ENCODE data around the gene CDKN2C.
"Not testable (repeated sequence)": the region's sequence is repeated elsewhere in the genome, so short reads cannot be mapped to it uniquely, and the experiment has no call there.

Gene CDKN2C

GRCh38 chr1:50969611-50970508 lies at the start of gene CDKN2C:
Gene CDKN2C (plus strand): TSS chr1:50970245. CDS start chr1:50970369, 124 bp downstream.
- DNase-seq (ENCODE audit: low spot score): peak; percentile 55

DNA sequence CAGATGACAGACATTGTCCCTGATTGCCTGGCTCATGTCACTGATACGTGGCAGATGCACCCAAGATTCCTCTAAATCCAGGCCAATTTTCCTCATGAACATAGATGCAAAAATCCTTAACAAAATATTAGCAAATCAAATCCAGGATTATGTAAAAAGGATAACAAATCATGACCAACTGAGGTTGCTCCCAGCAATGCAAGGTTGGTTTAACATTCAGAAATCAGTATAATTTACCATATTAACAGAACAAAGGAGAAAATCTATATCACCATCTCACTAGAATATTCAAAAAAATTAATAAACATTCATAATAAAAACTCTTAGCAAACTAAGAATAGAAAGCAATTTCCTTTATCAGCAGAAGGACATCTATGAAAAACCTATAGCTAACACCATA lies 49.6 kb upstream of the CDKN2C start:
- DNase-seq (ENCODE audit: low spot score): no peak

GRCh38 chr1:50921029-50921428 lies 49.0 kb upstream of the CDKN2C start:
- no peak for DNase-seq (ENCODE audit: low spot score)

DNA sequence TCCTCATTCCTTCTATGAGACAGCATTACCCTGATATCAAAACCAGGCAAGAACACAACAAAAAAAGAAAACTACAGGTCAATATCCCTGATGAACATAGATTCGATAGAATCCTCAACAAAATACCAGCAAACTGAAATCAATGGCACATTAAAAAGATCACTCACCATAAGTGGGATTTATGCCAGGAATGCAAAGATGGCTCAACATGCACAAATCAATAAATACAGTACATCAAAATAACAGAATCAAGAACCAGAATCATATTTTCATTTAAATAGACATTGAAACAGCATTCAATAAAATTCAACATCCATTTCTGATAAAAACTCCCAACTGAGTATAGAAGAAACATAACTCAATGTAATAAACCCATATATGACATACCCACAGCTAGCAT lies 46.5 kb upstream of the CDKN2C start:
- no peak for DNase-seq (ENCODE audit: low spot score)

DNA sequence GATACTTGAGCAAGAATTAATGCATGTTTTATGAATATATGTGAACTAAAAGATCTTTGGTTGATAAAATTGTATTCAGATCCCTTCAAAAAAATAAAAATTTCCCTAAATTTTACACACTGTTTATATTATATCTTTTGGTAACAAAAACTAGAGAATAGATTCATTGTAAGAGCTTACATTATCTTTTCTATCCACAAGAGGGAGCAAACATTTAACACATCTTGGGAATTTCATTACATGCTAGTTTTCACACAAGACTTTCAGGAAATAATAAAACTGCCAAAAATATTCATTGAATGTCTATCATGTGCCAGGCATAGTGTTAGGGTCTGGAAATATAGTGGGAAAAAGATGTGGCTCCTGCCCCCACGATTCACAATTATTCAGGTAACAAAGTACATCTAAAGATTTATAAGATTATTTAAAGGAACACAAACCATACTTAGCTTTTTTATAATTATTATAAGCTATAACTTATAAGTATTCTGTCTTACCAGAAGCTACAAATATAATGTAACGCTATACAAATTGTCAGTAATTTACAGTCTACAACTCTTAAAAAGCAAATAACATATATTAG lies 40.6 kb upstream of the CDKN2C start:
- peak; percentile 36 for DNase-seq (ENCODE audit: low spot score)

DNA sequence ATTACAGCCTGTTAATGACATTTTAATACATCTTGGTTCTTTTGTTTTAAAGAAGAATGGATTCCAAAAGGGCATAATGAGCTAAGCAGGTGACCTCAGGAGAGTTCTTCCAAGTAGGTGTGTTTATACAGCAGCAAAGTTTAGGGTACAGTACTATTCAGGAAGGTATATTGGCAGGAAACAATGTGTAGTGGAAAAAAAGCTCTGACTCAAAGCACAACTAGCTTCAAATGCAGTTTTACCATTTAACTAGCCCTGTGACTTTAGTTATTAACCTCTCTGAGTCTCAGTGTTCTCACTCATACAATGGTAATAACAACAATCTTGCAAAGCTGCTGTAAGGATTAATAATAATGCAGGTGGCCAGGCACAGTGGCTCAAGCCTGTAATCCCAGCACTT lies 39.9 kb upstream of the CDKN2C start:
- DNase-seq (ENCODE audit: low spot score): no peak

- no peak for DNase-seq (ENCODE audit: low spot score)
Measured at GRCh38 chr1:50930965-50931737, 38.9 kb upstream of the CDKN2C start.

- DNase-seq (ENCODE audit: low spot score): not testable (repeated sequence)
Measured at GRCh38 chr1:50932043-50932442, 38.0 kb upstream of the CDKN2C start.

DNA sequence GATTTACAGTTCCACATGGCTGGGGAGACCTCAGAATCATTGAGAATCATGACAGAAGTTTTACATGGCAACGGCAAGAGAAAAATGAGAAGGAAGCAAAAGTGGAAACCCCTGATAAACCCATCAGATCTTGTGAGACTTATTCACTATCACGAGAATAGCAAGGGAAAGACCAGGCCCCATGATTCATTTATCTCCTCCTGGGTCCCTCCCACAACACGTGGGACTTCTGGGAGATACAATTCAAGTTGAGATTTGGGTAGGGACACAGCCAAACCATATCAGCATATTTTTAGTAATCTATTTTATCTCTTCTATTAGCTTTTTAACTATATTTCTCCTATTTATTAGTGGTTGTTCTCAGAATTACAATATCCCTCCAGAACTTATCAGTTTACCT lies 36.3 kb upstream of the CDKN2C start:
- DNase-seq (ENCODE audit: low spot score): not testable (repeated sequence)

DNA sequence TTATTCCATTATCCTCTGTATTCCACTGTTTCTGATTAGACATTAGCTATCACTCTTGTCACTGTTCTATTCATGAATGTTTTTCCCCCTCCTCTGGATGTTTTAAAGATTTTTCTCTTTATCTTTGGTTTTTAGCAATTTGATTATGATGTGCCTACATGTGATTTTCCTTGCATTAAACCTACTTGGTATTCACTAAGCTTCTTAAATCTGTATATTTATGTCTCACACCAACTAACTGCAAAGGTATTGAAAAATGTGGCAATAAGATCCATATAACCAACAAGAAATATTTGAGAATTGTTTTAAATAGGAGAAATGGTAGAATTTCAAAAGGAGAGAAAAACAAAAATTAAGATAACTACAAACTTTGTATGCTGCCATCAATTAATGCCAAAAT lies 35.2 kb upstream of the CDKN2C start:
- DNase-seq (ENCODE audit: low spot score): no peak

DNA sequence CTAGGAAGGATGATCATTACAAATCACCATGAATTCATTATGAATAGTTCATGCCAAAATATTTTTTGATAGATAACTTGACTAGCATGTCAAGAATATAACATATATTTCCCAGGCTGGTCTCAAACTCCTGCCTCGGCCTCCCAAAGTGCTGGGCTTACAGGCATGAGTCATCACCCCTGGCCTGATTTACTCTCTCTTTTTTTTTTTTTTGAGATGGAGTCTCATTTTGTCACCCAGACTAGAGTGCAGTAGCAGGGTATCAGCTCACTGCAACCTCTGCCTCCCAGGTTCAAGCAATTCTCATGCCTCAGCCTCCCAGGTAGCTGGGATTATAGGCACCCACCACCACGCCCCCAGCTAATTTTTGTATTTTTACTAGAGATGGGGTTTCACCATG lies 34.8 kb upstream of the CDKN2C start:
- DNase-seq (ENCODE audit: low spot score): not testable (repeated sequence)

DNA sequence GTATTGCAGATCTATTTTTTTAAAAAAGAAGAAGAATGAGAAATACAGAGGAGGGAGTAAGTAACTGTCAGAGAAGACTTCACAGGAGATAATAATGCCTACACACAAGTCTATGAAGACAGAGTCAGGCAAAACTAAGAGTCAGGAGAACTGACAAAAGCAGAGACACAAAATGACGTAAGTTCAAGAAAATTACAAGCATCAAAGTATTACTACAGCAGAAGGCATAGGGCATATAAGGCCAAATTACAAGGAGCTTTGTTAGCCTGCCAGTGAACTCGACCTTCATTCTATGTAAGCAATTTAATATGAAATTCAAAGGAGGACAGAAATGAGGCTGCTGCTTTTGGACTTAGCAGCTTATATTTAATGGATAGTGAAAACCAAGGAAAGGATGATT lies 33.7 kb upstream of the CDKN2C start:
- no peak for DNase-seq (ENCODE audit: low spot score)

- DNase-seq (ENCODE audit: low spot score): no peak
Measured at GRCh38 chr1:50940291-50940690, 29.8 kb upstream of the CDKN2C start.

DNA sequence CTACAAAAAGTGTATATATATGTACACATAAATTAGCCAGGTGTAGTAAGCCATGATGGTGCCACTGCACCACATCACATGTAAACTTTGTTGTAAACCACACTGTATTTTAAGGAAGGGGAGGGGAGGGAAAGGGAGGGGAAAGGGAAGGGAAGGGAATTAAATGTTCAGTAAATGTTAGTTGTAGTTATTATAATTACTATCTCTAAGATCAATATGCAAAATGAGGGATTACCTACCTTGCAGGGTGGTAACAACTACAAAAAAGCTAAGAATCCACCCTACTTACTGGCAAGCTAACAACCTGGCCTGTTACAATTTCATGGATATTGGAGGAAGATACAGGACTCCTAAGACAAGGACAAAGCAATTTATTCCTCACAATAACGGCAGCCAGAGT lies 27.7 kb upstream of the CDKN2C start:
- no peak for DNase-seq (ENCODE audit: low spot score)

DNA sequence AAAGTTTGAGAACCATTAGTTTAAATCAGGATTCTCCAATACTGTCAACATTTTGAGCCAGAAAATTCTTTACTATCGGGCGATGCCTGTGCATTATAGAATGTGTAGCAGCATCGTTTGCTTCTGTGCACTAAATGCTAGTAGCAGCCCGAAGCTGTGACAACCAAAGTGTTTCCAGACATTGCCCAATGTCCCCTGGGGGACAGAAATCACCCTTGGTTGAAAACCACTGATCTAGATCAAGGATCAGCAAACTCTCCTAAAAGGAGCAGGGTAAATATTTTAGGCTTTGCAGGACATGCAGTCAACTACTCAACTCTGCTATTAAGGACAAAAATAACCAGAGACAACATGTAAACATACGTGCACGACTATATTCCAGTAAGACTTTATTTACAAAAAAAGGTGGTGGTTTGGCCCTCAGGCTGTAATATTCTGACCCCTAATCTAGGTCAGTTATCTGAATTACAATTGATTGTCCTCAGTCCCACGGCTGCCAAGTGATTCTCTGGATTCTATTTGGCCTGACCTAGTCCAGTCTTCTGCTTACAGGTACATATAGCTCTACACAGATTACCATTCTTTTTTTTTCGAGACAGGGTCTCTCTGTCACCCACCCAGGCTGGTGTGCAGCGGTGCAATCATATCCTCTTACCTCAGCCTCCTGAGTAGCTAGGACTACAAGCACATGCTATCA lies 20.6 kb upstream of the CDKN2C start:
- DNase-seq (ENCODE audit: low spot score): no peak

GRCh38 chr1:50950396-50950795 lies 19.6 kb upstream of the CDKN2C start:
- DNase-seq (ENCODE audit: low spot score): no peak

- not testable (repeated sequence) for DNase-seq (ENCODE audit: low spot score)
Measured at GRCh38 chr1:50952566-50952965, 17.5 kb upstream of the CDKN2C start.

GRCh38 chr1:50955116-50955515 lies 14.9 kb upstream of the CDKN2C start:
- no peak for DNase-seq (ENCODE audit: low spot score)

DNA sequence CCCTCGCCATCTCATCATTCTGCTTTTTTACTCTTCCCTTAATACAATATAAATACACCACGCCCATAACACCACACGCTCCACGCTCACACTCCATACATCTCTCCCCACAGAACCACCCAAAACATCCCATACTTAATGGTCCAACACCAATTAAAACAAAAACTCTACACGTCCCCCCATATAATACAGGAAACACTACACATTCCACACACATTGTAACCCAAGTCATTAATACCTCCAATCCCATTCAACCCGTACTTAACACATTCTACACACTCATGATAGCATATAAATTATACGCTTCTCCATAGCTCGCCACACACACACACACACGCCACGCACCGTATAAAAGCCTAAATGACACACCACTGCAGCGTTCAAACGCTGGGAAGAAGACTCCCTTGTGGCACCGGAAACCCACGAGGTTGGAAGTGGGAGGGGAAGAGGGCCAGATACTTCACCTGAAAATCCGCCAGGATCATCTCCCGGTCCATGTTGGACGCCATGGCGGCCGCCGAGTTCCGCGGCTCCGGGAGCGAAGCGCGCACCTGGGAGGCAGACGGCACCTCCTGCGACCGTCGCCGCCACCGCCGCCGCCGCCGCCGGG lies 10.6 kb upstream of the CDKN2C start:
- peak; percentile 51 for DNase-seq (ENCODE audit: low spot score)

DNA sequence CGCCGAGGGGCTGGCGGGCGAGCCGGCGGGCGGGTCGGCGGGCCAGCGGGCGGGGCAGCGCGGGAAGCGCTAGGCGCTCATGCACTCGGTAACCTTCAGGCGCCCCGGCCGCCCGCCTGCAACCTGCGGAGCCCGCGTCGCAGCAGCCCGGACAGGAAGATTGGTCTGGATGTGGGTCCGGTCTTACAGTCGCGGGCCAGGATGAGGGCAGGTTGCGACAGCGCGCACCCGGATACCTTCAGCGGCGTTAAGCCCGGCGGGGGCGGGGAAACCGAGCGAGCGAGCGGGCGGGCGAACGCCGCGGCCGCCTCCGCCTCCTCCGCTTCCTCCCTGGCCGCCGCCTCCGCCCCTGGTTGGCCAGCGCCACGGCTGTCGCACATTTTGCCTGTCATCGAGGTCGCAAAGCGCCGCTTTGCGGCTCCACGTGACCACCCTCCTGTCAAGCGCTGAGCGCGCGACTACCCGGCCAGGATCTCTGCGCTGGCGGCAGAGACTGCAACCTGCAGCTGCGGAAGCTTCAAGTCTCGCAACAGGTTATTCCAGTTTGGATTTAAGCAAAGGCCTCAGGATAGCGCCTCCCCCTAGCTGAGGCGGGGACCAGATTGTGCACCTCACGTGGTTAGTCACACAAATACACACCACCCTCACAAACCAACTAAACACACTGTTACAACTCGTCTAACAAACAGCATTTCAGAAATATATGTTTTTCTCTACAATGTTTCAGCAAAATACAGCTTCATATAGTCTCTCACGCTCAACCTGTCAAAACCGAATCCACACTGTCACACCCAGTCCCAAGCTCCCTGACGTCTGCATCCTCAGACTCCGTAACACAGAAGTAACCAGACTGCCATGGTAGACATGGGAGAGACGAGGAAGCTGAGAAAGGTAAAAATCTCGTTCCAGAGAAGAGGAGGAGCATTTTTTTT lies 9.9 kb upstream of the CDKN2C start, which contains the start of gene FAF1:
TSS of gene FAF1 (minus strand) at position 355 of the 932 bp plus-strand sequence. CDS start 456 bp downstream, outside the sequence.
- DNase-seq (ENCODE audit: low spot score): peak; percentile 95
